ENCODE measurements around the gene PHC2.

Gene PHC2

DNA sequence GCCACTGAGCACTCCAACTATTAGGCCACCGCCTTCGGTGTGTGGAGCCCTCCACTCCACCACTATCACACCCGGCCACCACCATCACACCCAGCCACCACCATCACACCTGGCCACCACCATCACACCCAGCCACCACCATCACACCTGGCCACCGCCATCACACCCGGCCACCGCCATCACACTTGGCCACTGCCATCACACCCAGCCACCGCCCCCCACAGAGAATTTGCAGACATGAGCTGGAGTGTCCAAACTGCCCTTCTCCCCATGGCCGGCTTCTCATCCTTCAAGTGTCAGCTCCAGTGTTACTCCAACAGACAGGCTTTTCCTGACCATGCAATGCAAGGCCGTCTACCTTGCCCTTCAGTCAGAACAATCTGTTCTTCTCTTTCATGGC is 59.6 kb downstream of the PHC2 start:
- no peak for DNase-seq (ENCODE audit: low read depth in 2 of 2)

DNA sequence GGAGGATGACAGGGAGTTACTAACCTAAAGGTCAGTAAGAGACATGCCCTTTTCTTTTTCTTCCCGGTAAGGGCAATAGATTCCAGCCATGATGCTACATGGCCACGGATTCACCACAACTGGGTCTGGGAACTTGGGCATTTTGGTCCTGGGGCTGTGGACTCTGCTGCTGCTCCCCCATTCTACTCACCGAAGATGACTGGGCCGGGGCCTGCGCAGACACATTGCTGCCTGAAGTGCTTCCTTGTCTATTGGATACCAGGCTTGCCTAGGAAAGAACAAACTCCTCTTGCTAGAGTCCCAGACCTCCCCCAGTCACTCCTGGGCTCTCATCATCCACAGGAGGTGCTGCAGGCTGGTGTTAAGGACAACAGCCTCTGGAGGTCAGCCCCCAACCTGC is 60.1 kb downstream of the PHC2 start:
- no peak for DNase-seq (ENCODE audit: low read depth in 2 of 2)

DNA sequence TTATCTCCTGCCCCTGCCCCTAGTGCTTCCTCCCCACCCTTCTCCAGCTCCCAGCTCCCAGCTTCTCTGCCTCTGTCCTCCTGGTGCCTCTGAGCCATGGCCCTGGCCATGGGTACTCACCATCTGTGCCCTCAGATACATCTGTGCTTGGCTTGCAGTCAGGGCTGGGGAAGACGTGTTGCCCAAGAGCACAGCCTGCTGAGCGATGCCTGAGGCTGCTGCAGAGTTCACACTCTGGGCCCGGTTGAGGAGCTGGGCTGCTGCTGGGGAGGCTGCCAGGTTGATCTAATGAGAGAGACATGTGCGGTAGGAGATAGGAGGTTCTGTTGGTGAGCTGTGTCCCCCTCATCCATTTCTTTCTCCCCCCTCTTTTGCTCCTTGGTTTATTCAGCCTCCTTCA is 60.6 kb downstream of the PHC2 start:
- no peak for DNase-seq (ENCODE audit: low read depth in 2 of 2)

DNA sequence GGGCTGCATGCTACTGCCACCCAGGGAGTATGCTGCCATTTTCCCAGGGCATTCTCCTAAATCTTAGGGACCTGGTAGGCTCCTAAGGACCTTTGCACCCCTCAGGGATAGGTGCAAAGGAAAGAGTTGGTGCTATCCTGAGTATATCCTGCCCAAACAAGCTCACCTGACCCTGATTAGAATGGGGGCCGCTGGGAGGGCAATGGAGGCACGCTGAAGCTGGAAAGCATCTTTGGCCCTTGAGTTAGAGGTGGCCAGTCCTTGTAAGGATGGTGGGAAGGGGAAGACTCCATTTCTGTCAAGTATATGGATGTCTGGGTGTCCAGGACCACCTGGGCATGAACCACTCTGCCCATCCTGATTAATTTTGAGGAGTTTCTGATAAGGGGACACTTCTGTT is 61.1 kb downstream of the PHC2 start:
- no peak for DNase-seq (ENCODE audit: low read depth in 2 of 2)

DNA sequence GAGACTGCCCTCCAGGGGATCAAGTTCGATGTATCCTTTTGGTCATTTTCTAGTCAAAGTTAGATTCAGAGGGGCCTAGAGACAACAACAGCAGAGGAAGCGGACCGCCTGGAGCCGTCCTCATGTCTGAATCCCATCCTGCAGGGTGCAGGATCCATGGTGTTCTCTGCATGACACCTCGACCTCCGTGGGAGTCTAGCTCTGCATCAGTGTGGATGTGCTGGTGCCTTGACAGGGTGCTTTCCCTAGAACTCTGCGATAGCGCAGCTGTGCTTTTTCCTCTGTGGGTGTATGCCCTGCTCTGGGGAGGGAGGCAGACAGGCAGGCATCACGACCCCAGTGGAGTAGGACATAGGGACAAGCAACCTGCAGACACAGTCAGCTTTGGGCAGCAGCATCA is 61.8 kb downstream of the PHC2 start:
- DNase-seq (ENCODE audit: low read depth in 2 of 2) = no peak

DNA sequence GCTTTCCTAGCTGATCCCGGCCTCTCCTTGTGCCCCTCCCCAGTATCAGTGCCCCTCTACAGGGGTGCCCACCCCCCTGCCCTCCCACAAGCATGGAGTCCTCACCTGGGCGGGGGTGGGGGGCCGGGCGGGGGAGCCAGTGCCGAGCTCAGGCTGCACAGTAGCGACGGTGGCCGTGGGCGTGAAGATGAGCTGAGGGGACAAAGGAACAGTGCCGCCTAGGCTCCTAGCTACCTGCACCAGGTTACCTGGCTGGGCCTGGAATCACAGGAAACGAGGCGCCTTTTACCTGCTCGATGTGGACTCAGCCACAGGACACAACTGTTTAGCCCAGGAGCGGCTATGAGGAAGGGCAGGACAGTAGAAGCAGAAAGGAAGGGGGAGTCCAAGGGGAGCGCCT is 62.5 kb downstream of the PHC2 start:
- no peak for DNase-seq (ENCODE audit: low read depth in 2 of 2)

DNA sequence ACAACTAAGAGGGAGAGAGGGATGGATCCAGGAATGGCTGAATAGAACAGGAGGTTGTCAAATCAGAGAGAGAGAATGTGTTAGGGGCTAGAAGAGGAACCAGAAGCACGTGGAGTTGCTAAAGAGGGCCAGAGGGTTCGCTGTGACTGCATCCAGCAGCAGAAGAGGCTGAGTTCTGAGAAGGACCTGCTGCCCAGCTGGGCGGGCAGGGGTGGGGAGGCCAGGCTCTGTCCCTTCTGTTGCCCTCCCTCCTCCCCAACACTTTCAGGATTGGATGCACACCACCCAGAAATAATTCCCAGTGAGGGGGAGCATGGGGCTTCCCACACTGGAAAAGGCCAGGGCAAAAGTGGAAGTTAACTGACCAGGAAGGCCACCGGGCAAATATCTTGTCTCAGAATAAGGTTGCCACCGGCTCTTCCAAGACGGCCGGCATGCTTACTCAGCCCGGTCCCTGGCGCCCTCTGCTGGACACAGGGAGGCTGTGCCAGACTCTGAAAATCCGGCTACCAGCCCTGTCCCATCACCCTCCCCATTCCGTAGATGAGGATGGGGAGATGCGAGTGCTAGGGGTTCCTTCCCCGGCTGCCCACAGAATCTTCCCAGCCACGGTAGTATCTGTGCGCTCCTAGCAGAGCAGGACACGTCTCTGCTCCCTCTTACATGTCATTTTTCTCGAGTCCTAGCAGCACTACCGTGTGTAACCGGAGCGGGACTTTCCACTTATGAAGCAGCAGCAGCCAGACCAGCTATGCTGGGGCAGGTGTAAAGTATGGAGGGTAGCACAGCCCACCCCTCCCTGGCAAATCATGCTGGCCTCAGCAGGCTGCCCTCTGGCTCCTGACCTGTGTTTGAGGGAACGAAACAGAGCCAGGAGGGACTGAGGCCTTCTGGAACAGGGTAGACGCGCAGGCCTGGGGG is 63.1 kb downstream of the PHC2 start:
- DNase-seq (ENCODE audit: low read depth in 2 of 2) = peak; percentile 72 to 81

DNA sequence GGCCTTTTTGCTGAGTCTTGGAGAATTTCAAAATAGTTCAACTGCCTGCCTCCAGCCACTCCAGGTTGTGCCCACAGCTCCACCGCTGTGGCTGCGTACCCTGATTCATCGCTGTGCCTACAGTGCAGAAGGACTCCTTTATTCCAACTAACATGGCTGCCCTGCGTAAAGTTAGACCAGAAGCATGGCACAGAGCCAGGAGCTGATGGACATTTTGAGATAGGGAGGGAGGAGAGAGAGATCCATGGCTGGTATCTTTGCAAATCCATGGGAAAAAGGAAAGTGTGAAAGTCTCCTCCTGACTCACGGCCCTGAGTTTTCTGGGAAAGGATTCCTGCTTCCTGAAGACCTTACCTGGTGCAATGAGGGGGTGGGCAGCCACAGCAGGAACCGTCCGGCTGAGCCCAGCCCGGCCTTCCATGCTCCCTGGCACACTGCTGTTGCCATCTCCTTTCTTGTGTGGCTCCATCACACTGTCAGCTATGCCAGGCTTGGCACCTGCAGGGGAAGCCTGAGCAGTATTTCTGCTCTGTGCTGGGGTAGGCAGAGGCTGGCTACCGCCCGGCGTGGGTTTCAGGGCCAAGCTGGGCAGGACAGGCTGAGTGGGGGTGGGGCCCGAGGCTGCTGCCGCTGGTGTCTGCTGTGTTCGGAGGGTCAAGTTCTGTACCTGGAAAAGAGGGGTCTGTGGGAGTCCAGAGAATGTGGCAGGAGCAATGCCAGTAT is 64.0 kb downstream of the PHC2 start:
- DNase-seq (ENCODE audit: low read depth in 2 of 2) = no peak

DNA sequence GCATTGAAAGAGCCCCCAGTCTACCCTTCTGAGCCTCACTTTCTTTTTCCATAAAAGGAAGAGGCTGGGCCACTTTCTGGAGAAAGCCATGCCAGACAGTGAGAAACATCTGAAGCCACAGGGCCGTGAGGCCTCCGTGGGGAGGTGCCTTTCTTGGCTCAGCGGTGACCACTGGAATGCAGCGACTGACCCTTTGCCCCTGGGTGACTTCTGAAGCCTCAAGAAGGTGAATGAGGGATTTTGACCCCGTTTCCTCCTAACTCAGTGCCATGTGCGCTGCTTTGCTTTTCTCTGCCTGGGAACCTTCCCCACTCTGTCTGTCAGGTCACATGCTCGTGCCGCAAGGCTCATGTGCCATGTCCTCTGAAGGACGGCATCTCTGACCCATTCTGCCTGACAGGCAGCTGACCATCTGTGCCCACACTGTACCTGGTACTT is 65.3 kb downstream of the PHC2 start:
- no peak for DNase-seq (ENCODE audit: low read depth in 2 of 2)

DNA sequence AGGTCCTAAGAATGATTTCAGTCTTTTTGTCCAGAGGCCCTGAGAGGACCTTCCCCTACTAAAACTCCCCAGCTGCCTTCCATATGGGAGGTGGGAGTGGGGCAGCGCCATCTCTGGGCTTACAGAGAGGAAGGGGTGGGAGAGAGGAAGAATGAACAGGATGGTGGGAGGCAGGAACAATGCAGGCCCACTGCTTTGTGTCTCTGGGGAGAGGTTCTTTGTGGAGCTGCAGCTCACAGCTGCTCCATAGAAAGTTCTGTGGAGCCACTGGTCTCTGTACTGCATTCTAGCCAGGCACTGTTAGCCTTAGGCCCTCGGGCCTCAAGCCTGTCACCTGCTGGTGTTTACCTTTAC is 66.4 kb downstream of the PHC2 start:
- no peak for DNase-seq (ENCODE audit: low read depth in 2 of 2)

DNA sequence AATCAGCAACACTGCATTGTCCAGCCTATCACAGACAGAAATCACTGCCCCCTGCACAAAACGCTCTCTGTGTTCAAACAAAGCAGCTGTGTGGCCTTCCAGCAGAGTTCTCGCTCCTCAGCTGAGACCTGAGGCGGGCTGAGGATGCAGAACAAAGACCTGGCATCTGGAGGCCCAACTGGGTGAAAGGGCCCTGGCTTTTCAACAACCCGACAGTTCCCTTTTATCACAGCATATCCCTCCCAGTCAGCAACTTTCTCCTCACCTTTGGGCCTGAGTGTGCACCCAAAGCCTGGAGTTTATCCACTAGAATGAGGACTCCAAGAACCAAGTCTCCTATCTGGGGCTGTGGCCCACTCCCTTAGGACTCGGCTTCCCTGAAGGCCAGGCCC is 67.4 kb downstream of the PHC2 start:
- DNase-seq (ENCODE audit: low read depth in 2 of 2) = no peak

DNA sequence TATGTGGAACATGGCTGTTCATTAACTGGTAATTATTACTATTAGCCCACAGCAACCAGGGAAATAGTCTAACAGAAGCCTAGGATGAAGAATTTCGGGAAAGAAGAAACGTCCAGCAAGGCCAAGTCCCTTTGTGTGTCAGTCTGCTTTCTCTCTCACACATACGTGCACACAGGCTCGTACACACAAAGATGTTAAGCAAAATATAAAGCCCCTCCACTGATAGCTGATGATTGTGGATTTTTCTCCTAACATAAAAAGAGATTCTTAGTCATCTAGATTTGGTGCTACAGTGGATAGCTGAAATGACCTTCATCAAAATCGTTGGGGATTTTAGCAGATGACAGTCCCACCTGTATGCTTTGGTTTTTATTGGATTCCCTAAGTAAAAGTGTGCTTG is 67.9 kb downstream of the PHC2 start:
- no peak for DNase-seq (ENCODE audit: low read depth in 2 of 2)

DNA sequence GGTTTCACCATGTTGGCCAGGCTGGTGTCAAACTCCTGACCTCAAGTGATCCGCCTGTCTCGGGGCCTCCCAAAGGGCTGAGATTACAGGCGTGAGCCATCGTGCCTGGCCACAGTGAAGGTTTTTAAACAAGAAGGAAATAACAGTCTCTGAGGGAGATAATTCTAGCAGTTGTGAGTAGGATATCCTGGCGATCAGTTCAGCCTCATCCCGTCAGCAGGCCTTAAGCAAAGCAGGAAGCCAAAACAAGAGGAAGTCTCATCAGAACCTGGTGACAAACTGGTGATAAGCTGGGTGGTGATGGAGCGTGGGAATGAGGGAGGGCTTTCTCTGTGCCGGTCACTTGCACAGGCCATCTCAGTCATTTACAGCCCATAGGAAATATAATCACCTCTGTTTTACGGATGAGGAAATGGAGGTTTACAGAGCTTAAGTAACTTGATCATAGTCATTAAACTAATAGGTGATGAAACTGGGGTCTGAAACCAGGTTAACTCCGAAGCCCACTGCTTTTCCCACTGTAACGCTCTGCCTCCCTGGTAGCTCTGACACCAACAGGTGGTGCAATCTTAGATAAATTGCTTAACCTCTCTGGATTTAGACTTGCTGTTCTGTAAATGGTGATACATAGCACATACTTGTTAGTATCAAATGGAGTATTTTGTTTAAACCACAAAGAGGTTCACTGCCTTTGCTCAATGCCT is 69.2 kb downstream of the PHC2 start:
- no peak for DNase-seq (ENCODE audit: low read depth in 2 of 2)

DNA sequence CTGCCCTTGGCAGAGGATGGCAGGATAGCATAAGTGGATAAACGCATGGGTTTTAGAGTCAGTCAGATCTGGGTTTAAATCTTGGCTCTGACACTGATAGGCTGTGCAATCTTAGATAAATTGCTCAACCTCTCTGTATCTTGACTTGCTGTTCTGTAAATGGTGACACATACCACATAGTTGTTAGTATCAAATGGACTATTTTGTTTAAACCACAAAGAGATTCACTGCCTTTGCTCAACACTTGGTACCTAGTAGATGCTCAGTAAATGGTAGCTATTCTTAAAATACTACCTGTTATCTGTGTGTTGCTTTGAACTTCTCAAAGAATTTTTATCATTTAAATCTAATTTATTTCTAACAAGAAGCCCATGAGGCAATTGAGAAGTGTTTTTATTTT is 70.5 kb downstream of the PHC2 start:
- DNase-seq (ENCODE audit: low read depth in 2 of 2) = no peak

DNA sequence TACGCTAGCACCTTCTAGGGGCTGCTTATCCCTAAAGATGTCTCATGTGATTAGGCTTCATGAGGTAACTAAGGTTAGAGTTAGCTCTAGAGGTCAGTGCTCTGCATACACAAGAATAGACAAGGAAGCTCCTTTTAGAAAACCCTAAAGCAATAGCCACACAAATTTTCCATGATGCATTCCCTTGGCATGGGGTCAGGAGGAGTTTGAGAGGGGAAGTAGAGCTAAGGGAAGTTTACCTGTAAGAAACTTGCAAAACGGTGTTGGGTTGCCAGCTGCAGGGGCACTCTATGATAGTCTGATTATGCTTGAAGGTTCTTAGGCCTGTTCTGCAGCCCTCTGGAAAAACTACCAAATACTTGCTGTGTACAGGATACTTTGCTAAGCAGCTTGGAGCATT is 71.0 kb downstream of the PHC2 start:
- no peak for DNase-seq (ENCODE audit: low read depth in 2 of 2)

DNA sequence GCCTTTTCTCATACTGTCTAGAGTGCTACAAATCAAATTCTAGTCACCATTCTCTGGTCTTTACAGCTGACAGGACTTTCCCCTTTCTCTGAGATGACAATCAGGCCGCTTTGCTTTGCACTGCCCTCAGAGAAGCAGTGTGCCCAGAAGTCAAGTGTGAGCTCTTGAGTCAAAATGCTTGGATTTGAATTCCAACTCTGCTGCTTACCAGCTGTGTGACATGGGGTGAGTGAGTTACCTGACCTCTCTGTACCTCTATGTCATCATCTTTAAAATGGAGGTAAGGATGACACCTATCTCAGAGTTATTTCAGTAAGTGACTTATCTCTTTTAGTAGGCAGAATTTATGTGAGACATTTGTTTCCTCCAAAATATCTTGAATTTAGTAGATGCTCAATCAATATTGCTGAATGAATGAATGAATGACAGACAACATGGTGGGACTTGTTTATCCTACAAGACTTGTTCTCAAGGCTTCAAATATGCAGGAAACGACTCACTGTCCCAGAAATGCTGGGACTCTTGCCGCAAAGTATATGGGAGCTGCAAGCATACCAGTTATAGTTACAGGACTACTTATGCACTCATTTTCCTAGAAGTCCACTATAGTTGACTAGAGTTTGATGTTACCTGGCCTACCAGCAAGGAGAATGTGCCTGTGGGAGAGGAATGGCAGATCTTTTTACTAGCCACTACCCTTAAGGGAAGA is 71.9 kb downstream of the PHC2 start:
- no peak for DNase-seq (ENCODE audit: low read depth in 2 of 2)

DNA sequence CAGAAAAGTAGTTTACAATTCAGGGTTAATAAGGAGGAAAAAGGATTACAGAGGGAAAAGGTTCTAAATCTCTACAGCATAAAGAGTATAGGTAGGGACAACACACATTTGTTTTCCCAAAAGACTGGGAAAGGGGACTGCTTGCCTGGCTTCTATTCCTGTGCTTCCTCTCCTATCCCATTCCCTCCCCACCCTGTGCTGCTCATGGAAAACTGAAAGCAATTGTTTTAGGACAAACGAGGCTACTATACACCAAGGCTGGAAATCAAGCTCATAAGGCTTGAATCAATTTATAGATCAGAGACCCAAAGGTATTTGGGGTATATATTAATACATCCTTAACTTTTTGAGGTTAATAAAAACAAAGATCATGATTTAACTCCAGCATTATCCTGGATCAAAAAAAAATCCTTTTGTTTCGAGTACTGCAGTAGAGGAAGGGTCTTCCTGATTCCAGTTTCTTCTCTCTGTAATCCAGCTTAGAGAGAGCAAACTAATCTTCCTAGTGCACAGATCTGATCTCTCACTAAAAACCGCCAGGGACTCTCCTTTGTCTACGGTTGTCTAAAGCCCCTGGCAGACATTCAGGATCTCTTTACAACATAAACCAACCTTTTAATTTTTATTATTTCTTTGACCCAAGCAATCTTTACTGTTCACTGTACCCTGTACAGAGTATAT is 72.6 kb downstream of the PHC2 start:
- DNase-seq (ENCODE audit: low read depth in 2 of 2) = no peak

DNA sequence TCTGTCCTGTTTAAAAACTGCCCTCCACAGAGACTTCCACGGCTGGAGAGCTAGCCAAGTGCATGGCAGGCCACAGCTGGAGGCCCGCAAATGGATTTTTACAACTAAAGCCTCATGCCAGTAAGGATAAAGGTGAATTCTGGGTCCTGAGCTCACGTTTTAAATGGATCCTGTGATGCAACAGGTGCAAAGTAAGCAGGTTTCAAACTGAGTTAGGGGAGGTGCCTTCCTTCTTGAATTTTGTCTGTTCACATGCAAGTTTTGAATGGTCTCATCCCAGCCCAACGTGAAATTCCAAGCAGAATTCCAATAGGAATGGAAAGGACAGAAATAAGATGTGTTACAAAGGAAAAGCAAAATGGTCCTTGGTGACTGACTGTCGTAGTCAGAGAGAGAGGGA is 73.8 kb downstream of the PHC2 start:
- DNase-seq (ENCODE audit: low read depth in 2 of 2) = no peak

DNA sequence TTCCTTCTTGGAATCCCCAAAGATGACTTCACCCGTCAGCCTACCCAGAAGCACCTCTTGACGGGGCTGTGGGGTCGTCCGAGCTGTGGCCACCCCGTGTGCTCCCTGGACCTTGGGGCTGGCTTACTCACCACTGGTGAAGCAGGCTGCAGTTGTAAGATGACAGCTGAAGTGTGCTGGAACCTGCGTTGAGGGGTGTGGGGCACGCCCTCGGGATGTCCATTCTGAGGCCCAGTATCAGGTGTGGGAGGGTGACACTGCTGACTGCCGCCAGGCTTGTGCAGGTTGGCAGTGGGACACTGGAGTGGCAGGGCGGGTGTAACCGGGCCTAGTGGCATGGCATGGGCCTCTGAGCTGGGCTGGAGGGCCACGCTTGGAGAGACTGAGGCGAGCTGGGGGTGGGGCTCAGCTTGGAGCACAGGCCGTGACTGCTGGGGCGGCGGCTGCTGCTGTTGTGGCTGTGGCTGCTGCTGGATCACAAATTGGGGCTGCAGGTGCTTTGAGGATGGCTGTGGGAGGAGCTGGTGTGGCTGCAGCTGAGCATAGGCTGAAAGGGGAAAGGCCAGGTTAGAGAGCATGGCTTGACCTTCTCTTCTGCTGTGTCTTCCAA is 76.1 kb downstream of the PHC2 start:
- DNase-seq (ENCODE audit: low read depth in 2 of 2) = no peak

DNA sequence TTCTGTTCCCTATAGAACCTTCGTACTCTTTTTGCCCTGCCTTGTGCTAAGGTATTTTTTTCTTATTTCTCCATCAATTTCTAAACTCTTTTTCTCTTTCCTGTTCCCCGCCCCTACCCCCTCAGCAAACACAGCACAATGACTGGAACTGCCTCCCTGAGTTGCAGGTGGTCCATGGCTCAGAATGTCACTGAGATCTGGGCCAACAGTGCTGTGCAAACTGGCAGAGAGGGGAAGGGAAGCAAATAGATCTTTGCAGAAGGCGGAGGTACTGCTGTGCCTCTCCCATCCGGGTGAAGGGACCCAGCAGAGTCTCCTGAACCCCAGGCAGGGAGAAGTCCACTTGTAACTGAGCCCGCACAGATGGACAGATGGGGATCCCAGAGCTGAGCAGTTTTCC is 77.4 kb downstream of the PHC2 start:
- no peak for DNase-seq (ENCODE audit: low read depth in 2 of 2)

DNA sequence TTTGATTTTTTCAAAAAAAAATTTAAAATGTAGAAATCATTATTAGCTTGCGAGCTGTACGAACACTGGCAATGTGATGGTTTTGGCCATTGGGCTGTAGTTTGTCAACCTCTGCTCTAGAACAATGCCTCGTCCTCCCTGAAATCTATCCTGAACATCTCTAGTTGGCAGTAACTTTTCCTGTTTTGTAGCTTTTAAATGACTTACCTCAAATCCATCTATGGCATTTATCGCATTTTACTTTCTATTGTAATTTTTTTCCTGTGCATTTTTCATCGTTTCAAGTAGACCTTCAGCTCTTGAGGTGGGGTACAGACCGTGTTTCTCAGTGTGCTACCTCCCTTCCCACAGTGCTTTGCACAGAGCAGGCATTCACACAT is 79.6 kb downstream of the PHC2 start:
- no peak for DNase-seq (ENCODE audit: low read depth in 2 of 2)
